Stimulated activated naive CD8-positive, alpha-beta T cell treated with anti-CD3 and anti-CD28 coated beads, Interleukin-15, Interleukin-2, amounts not matched to agents 100 ng/mL and 50 ng/mL, for 24 hours (primary cell): ENCODE data around the gene DNASE1L1.

Experiments
- H3K27ac Mint-ChIP-seq: one replicate; pipeline ENCODE4 v1.8.0; 2021; ENCODE audit warnings: mild to moderate bottlenecking, mixed read lengths
- H3K27me3 Mint-ChIP-seq: one replicate; pipeline ENCODE4 v1.8.0; 2021; ENCODE audit warnings: mixed read lengths
- H3K36me3 Mint-ChIP-seq: one replicate; pipeline ENCODE4 v1.8.0; 2021; ENCODE audit warnings: low read depth, mixed read lengths
- H3K4me1 Mint-ChIP-seq: one replicate; pipeline ENCODE4 v1.8.0; 2021; ENCODE audit warnings: low read depth, mixed read lengths
- H3K4me3 Mint-ChIP-seq: one replicate; pipeline ENCODE4 v1.8.0; 2021; ENCODE audit warnings: mild to moderate bottlenecking, mixed read lengths
- H3K9me3 Mint-ChIP-seq: one replicate; pipeline ENCODE4 v1.8.0; 2021; ENCODE audit warnings: mixed read lengths

DNASE1L1 gene, protein sequence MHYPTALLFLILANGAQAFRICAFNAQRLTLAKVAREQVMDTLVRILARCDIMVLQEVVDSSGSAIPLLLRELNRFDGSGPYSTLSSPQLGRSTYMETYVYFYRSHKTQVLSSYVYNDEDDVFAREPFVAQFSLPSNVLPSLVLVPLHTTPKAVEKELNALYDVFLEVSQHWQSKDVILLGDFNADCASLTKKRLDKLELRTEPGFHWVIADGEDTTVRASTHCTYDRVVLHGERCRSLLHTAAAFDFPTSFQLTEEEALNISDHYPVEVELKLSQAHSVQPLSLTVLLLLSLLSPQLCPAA

DNA sequence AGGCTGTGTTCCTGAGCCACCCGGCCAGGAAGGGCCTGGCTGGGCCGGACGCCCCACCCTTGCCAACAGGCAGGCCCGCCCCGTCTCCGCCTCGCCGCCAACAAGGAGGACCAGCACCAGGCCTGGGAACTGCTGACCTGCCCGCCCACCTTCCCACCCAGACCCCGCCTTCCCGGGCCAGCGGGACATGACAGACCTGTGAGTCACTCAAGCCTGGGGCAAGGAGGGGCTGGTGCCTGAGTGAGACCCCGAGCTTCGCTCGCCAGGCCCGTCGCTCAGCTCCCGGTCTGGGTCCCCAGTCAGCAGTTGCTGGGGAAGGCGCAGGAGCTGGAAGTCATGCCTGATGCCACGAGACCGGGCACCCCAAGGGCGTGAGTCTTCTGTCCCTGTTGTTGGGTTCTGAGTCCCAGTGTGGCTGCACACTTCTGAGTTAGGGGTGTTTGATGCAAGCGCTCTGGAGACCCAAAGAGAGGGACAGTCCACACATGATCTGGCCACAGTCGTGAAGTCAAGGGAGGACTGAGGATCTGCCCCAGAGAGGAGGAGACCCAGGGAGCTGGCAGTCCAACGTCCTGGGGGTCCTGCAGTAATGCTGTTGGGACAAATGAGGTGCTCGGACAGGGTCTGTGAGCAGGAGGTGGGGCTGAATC, at the start of gene DNASE1L1:
DNASE1L1 (minus strand) TSS at position 33 of the 650 bp plus-strand sequence. CDS start 3,686 bp downstream, outside the sequence.
- Mint-ChIP-seq H3K4me3 (peak within 1 kb of the TSS; percentile 70), H3K4me1 (peaks cover 23% of the 10 kb centered on the region), H3K9me3 (no peaks in the 10 kb centered on the region), H3K27ac (peak within 1 kb of the TSS; percentile 74), H3K36me3 (no peaks in the 10 kb centered on the region), H3K27me3 (no peaks in the 10 kb centered on the region)

DNA sequence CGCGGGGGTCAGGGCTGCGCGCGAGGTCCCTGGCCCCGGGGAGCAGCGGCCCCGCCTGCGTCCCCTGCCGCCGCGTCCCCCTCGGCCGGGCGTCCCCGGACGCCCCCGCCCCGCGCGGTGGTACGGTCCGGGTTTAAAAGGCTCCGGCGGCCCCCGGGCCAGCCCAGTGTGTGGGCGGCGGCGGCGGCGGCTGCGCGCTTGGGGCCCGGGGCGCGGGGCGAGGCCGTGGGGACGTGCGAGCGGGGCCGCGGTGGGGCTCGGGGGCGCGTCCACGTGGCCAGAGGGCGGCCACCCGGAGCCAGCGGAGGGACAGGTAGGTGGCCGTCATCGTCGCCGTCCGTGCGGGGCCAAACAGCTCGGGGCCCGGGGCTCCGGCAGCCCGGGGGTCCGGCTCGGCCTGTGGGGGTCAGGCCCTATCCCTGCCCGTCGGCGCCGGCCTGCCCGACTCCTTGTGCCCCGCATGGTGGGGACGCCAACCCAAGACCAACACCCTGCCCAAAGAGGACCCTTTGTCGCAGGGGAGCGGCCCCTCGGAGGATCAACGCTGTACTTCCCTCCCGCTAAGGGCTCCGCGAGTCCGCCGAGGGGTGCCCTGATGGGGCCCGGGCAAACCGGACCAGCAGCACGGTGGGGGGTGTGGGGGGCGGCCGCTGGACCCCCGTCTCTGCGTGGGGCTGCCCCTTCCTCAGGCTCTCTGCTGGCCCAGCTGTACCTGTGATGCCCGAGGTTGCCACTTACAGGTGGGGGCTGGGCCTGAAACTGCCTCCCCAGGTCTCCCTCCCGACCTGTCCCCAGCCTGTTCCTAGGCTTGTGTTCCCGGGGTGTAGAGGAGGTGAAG, 49.3 kb upstream of the DNASE1L1 start, which contains the start of gene PLXNA3:
PLXNA3 (plus strand) TSS at position 166 of the 838 bp plus-strand sequence. CDS start 1,903 bp downstream, outside the sequence.
- Mint-ChIP-seq H3K36me3 (peaks cover 4% of the 10 kb centered on the region), H3K27ac (peak within 1 kb of the TSS; percentile 97), H3K9me3 (no peaks in the 10 kb centered on the region), H3K27me3 (no peaks in the 10 kb centered on the region), H3K4me3 (peak within 1 kb of the TSS; percentile 91), H3K4me1 (peaks cover 6% of the 10 kb centered on the region)

DNA sequence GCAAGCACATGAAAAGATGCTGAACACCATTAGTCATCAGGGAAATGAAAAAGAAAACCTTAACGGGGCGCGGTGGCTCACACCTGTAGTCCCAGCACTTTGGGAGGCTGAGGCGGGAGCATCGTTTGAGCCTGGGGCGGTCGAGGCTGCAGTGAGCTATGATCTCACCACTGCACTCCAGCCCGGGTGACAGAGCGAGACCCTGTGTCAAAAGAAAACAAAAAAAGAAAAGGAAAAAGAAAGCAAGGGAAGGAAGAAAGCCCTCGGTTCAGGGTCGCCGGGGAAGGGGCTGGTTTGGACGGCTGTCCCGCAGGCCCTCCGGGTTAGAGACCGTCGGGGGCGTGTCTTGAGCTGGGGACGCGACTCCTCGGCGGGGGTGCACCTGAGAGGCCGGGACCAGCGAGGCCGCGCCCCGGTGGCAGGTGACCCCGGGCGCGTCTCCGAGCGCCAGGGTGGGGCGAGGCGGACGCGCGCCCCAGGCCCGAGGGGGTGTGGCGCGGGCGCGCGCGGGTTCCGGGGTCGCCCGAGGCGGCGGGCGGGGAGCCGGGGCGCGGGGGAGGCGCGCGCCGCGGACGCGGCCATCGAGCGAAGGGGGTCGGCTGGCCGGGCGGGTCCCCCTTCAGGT, 48.5 kb upstream of the DNASE1L1 start:
- peak overlapping the region; percentile 97 for H3K27ac Mint-ChIP-seq
- H3K4me1 Mint-ChIP-seq: peaks cover 6% of the 10 kb centered on the region
- H3K27me3 Mint-ChIP-seq: no peaks in the 10 kb centered on the region
- H3K9me3 Mint-ChIP-seq: no peaks in the 10 kb centered on the region
- H3K36me3 Mint-ChIP-seq: peaks cover 4% of the 10 kb centered on the region
- peak overlapping the region; percentile 91 for H3K4me3 Mint-ChIP-seq

DNA sequence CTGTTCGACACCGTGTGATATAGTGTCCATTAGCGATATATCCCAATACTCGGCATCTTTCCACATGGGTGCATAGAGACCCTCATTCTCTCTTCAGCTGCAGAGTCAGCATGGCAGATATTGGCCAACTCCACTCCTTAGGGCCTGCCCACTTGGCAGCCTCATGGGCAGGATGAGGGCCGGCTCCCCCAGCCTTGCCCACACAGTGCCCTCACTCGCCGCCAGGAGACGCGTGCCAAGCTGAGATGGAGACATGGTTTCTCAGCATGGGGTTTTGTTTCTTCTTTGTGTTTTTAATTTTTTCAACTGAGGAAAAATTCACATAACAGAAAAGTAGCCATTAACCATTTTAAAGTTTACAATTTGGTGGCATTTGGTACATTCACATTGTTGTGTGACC, 43.8 kb upstream of the DNASE1L1 start:
- Mint-ChIP-seq H3K36me3 (no peaks in the 10 kb centered on the region), H3K4me3 (no peak overlapping the region), H3K27me3 (no peaks in the 10 kb centered on the region), H3K4me1 (peaks cover 6% of the 10 kb centered on the region), H3K9me3 (no peaks in the 10 kb centered on the region), H3K27ac (no peak overlapping the region)

DNA sequence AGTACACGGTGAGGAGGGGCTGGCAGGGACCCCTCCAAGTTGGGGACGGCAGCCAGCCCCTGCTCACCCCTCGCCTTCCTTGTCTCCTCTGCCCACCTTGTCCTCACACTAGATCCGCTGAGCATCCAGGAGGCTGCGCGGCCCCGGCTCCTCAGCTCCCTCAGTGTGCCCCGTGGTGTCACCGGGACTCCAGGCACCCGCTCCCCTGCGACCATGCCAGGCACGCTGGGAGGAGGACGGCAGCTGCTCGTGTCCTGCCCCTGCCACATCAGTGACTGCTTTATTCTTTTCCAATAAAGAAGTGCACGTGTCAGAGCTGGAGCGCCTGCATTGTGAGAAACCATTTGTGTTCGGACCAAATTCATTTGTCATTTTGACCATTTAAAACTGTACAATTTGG, 41.3 kb upstream of the DNASE1L1 start:
- H3K36me3 Mint-ChIP-seq: peaks cover 4% of the 10 kb centered on the region
- H3K9me3 Mint-ChIP-seq: no peaks in the 10 kb centered on the region
- no peaks in the 10 kb centered on the region for H3K27me3 Mint-ChIP-seq
- no peak overlapping the region for H3K4me3 Mint-ChIP-seq
- H3K27ac Mint-ChIP-seq: no peak overlapping the region
- H3K4me1 Mint-ChIP-seq: no peaks in the 10 kb centered on the region

DNA sequence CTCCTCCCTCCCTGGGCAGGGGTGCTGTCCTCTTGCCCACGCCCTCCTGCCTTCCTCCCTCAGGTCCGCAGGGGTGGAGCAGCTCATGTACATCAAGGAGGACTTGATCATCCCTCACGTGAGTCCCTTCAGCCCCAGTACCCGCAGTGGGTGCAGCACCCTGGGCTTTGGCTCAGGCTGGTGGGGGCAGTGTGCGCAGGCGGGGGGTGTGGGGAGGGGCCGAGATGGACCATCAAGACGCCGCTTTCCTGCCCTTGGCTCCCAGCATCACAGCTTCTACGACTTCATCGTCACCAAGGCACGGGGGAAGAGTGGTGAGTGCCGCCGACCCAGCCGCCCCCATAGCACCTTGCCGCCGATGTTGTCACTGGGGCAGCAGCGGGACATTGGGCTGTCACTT, 40.6 kb upstream of the DNASE1L1 start:
- H3K36me3 Mint-ChIP-seq: peaks cover 4% of the 10 kb centered on the region
- H3K4me3 Mint-ChIP-seq: no peak overlapping the region

DNA sequence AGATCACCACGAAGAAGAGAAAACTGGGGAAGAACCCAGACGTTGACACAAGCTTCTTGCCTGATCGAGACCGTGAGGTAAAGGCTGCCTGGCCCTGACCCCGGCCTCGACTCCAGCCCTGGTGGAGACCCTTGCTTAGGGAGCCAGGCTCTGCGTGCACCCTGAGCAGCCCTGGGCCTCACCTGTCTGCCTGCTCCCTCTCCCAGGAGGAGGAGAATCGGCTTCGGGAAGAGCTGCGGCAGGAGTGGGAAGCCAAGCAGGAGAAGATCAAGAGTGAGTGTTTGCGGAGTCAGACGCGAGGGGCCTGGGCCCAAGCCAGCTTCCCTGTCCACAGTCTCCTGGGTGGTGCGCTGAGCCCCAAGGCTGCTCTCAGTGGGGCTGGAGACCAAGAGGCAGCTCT, 39.4 kb upstream of the DNASE1L1 start:
- H3K4me1 Mint-ChIP-seq: peaks cover 2% of the 10 kb centered on the region
- H3K9me3 Mint-ChIP-seq: no peaks in the 10 kb centered on the region
- H3K27me3 Mint-ChIP-seq: no peaks in the 10 kb centered on the region
- H3K4me3 Mint-ChIP-seq: no peak overlapping the region
- H3K36me3 Mint-ChIP-seq: peaks cover 4% of the 10 kb centered on the region
- no peak overlapping the region for H3K27ac Mint-ChIP-seq

More for the DNA sequence above, 40.6 kb upstream of the DNASE1L1 start:
- Mint-ChIP-seq H3K9me3 (no peaks in the 10 kb centered on the region), H3K27me3 (no peaks in the 10 kb centered on the region), H3K27ac (no peak overlapping the region), H3K4me1 (no peaks in the 10 kb centered on the region)

DNA sequence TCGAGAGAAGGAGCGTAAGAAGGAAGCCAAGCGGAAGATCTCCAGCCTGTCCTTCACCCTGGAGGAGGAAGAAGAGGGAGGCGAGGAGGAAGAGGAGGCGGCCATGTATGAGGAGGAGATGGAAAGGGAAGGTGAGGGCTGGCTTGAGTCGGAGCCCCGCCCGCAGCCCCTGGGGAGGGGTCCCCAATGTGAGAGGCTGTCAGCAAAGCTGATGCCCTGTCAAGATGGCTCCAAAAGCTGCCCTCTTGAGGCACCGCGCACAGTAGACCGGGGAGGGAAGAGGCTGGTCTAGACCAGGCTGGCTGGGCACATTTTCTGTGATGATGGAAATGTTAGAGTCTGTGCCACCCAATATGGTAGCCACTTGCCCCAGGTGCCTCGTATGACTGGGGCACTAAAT, 37.4 kb upstream of the DNASE1L1 start:
- H3K4me1 Mint-ChIP-seq: peaks cover 4% of the 10 kb centered on the region
- no peaks in the 10 kb centered on the region for H3K27me3 Mint-ChIP-seq
- H3K9me3 Mint-ChIP-seq: no peaks in the 10 kb centered on the region
- no peak overlapping the region for H3K27ac Mint-ChIP-seq
- no peak overlapping the region for H3K4me3 Mint-ChIP-seq
- peaks cover 4% of the 10 kb centered on the region for H3K36me3 Mint-ChIP-seq

DNA sequence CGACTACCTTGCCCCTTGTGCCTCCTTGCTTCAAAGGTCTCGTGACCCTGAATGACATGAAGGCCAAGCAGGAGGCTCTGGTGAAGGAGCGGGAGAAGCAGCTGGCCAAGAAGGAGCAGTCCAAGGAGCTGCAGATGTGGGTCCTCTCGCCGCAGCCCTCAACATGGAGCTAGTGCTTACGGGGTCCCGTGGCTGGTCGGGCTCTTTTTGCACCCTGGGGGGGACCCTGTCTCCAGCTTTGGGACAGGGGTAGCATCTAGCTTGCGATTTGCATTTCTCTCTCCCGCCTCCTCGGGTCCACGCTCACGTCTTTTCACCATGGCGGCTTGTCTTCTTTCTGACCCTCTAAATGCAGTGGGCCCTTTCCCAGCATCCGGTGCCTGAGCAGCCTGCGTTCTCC, 36.7 kb upstream of the DNASE1L1 start:
- Mint-ChIP-seq H3K27ac (no peak overlapping the region), H3K9me3 (no peaks in the 10 kb centered on the region), H3K36me3 (peaks cover 4% of the 10 kb centered on the region), H3K4me3 (no peak overlapping the region), H3K4me1 (peaks cover 7% of the 10 kb centered on the region), H3K27me3 (no peaks in the 10 kb centered on the region)

DNA sequence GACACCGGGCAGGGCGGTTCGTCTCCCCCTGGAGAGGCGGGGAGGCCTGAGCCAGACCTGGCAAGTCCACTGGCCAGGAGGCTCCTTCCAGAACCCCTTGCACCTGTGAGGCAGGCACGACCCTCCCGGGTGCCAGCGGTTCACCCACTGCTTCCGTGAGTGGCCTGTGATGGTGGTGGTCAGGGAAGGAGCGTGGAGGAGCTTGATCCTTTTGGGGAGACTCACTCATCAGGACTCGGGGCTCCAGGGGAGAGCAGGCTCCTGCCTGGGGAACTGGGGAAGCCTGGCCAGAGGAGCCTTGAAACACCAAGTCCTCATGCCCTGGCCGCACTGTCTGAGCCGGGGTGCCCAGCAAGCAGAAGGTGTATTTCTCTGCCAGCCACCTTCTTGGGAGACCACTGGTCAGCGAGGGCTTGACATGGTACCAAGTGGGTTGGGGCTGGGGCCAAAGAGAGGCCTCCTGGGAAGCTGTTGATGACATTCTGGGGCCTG, 35.7 kb upstream of the DNASE1L1 start:
- H3K27ac Mint-ChIP-seq: no peak overlapping the region

DNA sequence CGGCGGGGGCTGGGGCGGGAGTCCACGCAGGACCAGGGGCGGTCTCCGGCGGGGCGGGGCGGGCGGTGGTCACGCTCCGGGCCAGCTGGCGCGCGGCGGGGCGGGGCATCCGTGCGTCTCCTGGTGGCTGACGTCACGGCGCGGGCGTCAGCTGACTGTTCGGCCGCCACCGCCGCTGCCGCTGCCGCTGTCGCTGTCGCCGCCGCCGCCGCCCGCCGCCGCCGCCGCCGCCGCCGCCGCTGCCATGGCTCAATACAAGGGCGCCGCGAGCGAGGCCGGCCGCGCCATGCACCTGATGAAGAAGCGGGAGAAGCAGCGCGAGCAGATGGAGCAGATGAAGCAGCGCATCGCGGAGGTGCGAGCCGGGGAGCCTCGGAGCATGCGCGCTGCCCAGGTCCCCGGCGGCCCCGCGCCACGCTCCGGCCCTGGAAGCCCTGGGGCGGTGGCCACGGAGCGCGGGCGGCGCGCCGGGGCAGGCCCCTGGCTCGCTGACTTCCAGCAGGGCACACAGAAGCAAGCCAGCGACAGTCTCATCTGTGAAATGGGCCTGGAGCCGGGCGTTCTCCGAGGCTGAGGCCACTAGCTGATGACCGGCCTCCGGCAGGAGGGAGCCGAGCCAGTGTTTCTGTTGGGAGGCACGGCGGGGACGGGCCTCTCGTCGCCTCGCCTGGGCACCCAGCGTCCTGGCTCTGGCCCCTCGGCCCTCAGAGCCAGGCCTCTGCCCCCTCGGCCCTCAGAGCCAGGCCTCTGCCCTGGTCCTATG, 35.1 kb upstream of the DNASE1L1 start, which contains the start of gene FAM50A:
FAM50A (plus strand) TSS at position 150 of the 763 bp plus-strand sequence; CDS start at position 245, 95 bp downstream.
- no peaks in the 10 kb centered on the region for H3K27me3 Mint-ChIP-seq
- no peaks in the 10 kb centered on the region for H3K9me3 Mint-ChIP-seq
- peak within 1 kb of the TSS; percentile 71 for H3K4me3 Mint-ChIP-seq
- H3K27ac Mint-ChIP-seq: no peak within 1 kb of the TSS
- H3K4me1 Mint-ChIP-seq: peaks cover 7% of the 10 kb centered on the region
- peaks cover 4% of the 10 kb centered on the region for H3K36me3 Mint-ChIP-seq

More for the DNA sequence above, 35.7 kb upstream of the DNASE1L1 start:
- Mint-ChIP-seq H3K4me1 (peaks cover 7% of the 10 kb centered on the region), H3K4me3 (peak overlapping the region; percentile 69), H3K27me3 (no peaks in the 10 kb centered on the region), H3K9me3 (no peaks in the 10 kb centered on the region), H3K36me3 (peaks cover 4% of the 10 kb centered on the region)

DNA sequence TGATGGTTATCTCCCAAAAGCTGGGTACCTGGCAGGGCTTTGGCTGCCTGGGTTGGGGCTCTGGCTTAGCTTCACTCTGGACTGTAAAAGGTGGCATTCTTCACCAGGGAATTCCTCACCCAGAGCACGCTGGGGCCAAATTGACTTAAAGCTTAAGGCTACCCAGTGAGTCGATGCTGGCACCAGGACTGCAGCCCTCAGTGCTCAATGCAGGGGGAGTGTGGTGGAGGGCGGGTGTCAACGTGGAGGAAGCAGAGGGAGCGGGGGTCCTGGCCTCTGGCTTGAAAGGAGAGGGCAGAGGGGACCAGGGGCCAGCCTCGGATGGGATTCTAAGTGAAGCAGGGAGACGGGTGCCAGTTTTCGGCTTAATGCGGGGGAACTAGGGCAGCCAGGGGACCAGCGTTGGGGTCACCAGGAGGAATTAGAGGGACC, 34.4 kb upstream of the DNASE1L1 start:
- no peak overlapping the region for H3K27ac Mint-ChIP-seq
- H3K36me3 Mint-ChIP-seq: peaks cover 7% of the 10 kb centered on the region
- H3K4me1 Mint-ChIP-seq: peaks cover 10% of the 10 kb centered on the region
- H3K27me3 Mint-ChIP-seq: no peaks in the 10 kb centered on the region
- peak overlapping the region; percentile 71 for H3K4me3 Mint-ChIP-seq
- H3K9me3 Mint-ChIP-seq: no peaks in the 10 kb centered on the region

DNA sequence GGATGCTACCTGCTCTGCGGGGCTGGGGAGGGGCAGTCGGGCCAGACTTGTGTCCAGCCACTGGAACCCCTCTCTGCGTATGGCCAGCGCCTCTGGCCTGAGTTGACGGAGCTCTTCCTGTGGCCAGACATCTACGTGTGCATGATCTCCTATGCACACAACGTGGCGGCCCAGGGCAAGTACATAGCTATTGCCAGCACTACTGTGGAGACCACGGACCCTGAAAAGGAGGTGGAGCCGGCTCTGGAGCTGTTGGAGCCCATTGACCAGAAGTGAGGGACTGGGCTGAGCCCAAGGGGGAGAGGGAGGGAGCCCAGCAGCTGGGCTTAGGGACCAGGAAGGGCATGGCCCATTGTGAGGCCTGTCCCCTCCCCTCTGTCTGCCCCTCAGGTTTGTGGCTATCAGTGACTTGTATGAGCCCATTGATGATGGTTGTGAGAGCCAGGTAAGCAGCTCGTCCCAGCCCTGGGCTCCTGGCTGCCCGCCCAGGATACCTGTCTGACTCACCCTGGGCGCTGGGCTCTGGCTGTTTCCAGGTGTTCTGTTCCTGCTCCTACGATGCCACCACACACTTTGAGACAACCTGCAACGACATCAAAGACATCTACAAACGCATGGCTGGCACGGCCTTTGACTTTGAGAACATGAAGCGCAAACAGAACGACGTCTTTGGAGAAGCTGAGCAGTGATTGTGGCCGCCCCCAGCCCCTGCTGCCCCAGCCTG, 33.1 kb upstream of the DNASE1L1 start:
- Mint-ChIP-seq H3K27me3 (no peaks in the 10 kb centered on the region), H3K27ac (no peak overlapping the region), H3K36me3 (peaks cover 6% of the 10 kb centered on the region)

More for the DNA sequence above, 33.1 kb upstream of the DNASE1L1 start:
- Mint-ChIP-seq H3K4me1 (peaks cover 19% of the 10 kb centered on the region), H3K4me3 (no peak overlapping the region), H3K9me3 (no peaks in the 10 kb centered on the region)
